GM19238 (cell line): ENCODE data around the gene PROK2.

ENCODE experiments used
- DNase-seq: peaks from one replicate; pipeline ENCODE4 v3.0.0; 2011; ENCODE audit warnings: low spot score; ENCODE audit not compliant: insufficient read length

Gene PROK2

GRCh38 chr3:71786551-71786950 is 1.6 kb upstream of the PROK2 start:
- DNase-seq = no peak

- DNase-seq = no peak
Measured at GRCh38 chr3:71786217-71786549, 1.2 kb upstream of the PROK2 start.

GRCh38 chr3:71785532-71786216 is 726 bp upstream of the PROK2 start:
- no peak for DNase-seq

GRCh38 chr3:71784201-71784913 is 591 bp downstream of the PROK2 start:
- DNase-seq = no peak

- no peak for DNase-seq
Measured at GRCh38 chr3:71783152-71783551, 1.8 kb downstream of the PROK2 start.

GRCh38 chr3:71780430-71780829 is 4.5 kb downstream of the PROK2 start:
- DNase-seq = no peak

GRCh38 chr3:71779674-71780377 is 5.1 kb downstream of the PROK2 start:
- DNase-seq = no peak

GRCh38 chr3:71778353-71778752 is 6.6 kb downstream of the PROK2 start:
- DNase-seq = no peak

GRCh38 chr3:71776538-71776937 is 8.4 kb downstream of the PROK2 start:
- DNase-seq = no peak

- DNase-seq = no peak
Measured at GRCh38 chr3:71771884-71772283, 13.1 kb downstream of the PROK2 start.

- no peak for DNase-seq
Measured at GRCh38 chr3:71771126-71771525, 13.8 kb downstream of the PROK2 start.

- DNase-seq = no peak
Measured at GRCh38 chr3:71763426-71763825, 21.5 kb downstream of the PROK2 start.

GRCh38 chr3:71760140-71760539 is 24.8 kb downstream of the PROK2 start:
- no peak for DNase-seq

GRCh38 chr3:71759401-71759800 is 25.5 kb downstream of the PROK2 start:
- DNase-seq = no peak

GRCh38 chr3:71758091-71758490 is 26.9 kb downstream of the PROK2 start:
- no peak for DNase-seq

- no peak for DNase-seq
Measured at GRCh38 chr3:71754610-71755253, 30.2 kb downstream of the PROK2 start.

GRCh38 chr3:71753701-71754609 is 31.0 kb downstream of the PROK2 start, which contains the start of gene GPR27:
Gene GPR27, plus strand, starts transcription at chr3:71753855. Its CDS starts 195 bp downstream, at chr3:71754050.
- DNase-seq = no peak

GRCh38 chr3:71752831-71753700 is 31.9 kb downstream of the PROK2 start:
- DNase-seq = no peak

GRCh38 chr3:71751602-71752001 is 33.3 kb downstream of the PROK2 start:
- no peak for DNase-seq

GRCh38 chr3:71744738-71745137 is 40.2 kb downstream of the PROK2 start:
- DNase-seq = no peak
